Stimulated activated CD8-positive, alpha-beta memory T cell treated with anti-CD3 and anti-CD28 coated beads, Interleukin-15, amount 100 ng/mL, for 1 hour (primary cell): ENCODE data around the gene THYN1.
"Not testable (repeated sequence)": the region's sequence is repeated elsewhere in the genome, so short reads cannot be mapped to it uniquely, and the experiment has no call there.

Experiments used
- DNase-seq: peaks from one replicate; pipeline ENCODE4 v3.0.0-alpha.2; 2020; ENCODE audit warnings: low read depth

The THYN1 gene

DNA sequence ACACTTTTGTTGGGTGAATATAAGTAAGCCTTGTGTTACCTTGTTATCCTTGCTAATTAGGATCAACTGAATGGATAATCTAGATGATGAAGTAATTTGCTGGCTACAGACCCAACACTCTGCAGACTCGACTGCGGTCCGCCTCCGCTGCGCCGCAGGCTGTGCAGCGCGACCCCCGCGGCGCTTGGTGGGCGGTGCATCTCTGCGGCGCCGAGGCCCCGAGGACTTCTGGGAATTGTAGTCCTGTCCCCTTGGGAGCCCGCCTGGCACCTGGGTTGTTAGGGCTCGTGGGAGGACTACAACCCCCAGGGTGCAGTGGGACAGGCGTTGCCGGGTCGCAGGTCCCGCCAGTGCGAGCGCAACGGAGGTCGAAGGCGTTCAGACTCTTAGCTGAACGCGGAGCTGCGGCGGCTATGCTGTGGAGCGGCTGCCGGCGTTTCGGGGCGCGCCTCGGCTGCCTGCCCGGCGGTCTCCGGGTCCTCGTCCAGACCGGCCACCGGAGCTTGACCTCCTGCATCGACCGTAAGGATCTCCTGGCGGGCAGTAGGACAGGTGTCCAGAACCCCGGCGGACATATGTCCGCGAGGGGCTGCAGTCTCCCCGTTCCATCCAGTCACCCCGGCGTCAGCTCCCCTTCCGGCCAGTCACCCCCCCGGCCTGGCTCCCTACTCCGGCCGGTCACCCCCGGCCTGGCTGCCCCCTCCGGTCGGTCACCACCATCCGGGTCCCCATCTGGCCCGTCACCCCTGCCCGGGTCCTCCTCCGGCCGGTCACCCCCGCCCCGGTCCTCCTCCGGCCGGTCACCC, at the start of gene THYN1, which contains the start of gene ACAD8:
THYN1 (minus strand) TSS at position 165 of the 806 bp plus-strand sequence. CDS start 470 bp downstream, outside the sequence.
ACAD8 (plus strand) TSS at position 381 of the 806 bp plus-strand sequence; CDS start at position 414, 33 bp downstream.
- DNase-seq: peak; percentile 94

DNA sequence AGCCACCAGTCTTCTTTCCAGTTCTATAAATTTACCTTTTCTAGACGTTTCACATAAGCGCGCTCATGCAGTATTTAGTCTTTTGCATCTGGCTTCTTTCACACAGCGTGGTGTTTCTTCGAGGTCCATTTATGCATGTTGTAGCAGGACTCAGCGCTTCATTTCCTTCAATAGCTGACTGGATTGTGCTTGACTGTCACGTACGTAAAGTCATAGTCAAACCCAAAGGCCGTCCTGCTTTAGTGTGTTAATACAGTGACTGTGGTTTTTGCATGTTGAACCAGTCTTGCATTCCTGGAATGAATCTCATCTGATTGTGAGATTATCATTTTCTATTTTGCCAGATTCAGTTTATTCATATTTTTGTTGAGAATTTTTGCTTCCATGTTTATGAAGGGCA, 41.5 kb upstream of the THYN1 start:
- DNase-seq: no peak

DNA sequence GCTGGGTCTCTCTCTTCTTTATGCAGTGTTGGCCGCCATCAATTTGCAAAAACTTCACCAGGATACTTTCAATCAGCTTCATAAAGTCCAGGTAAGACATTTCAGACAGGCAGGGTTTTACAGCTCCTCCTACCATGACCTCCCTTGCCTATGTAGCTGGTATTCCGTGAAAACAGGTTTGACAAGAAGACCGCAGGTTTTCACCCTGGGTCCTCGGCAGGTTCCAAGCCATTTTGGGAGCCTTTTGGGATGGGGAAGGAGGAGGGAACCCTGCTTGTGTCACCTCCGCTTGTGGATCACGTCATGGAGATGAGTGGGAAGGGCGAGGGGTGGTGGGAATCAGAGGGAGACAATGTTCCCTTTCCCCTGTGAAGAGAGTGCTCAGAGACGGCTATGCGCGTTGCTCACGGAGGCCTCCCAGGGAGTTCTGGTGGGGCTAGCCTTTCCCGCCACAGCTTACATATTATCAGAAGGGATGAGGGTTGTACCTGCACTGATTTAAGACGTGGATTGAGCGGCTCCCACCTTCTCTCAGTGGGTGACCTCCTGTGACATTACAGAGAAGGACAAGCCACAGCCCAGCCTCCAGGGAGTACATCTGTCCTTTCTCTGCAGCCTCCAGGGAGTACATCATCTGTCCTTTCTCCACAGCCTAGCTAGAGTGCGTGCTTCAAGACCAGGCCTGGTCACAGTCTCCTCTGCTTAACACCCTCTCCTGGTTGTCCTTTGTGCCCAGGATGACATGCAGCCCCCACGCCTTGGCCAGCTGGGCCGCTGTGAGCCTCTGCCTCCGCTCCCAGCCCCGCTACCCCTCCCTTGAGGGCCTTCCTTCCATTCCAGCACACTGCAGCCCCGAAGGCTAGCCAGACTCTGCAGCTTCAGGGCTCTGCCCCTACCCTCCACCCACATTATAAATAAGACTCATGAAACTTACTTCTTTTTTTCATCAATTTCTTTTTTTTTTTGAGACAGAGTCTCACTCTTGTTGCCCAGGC, 40.3 kb upstream of the THYN1 start:
- no peak for DNase-seq

DNA sequence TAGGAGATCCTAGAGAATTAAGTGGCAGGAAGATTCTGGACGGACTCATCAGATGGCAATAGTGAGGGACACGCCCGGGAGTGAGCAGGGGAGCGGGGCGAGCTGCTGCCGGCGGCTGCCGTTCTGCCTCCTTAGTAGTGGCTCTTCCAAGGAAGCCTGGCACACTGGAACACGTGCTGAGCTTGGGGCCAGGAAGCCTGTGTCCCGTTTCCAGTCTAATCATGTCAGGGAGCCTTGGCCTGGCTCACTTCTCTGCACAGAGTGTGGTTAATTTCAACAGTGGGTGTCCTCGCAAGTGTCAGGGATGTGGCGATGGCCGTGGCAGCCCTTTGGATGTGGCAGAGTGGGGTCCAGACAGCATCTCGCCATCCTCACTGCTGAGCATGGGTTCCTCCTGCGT, 39.5 kb upstream of the THYN1 start:
- DNase-seq: no peak

DNA sequence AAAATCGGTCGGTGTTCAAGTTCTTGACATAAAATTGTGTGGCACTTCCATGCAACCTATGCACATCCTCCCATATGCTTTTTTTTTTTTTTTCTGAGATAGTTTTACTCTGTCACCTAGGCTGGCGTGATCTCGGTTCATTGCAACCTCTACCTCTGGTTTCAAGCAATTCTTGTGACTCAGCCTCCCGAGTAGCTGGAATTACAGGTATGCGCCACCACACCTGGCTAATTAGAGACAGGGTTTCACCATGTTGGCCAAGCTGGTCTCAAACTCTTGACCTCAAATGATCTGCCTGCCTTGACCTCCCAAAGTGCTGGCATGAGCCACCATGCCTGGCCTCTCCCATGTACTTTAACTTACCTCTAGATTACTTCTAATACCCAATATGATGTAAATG, 38.0 kb upstream of the THYN1 start:
- no peak for DNase-seq

DNA sequence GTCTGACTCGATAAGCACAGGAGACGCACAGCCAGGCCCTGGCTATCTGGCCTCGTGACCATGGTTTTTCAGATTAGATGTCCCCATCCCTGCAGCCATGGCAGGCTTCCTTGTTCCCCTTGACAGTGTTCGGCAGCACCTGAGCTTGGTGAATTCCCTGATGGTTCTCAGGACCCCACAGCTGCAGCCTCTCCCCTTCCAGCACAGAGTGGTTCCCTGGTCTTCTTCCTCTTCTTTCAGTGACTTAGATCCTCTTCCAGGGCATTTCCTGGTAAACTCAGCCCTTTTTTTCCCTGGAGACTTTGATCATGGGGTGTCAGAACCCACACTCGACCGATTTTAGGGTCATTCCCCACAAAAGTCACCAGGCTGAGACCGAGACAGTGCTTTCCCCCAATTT, 37.5 kb upstream of the THYN1 start:
- no peak for DNase-seq

DNA sequence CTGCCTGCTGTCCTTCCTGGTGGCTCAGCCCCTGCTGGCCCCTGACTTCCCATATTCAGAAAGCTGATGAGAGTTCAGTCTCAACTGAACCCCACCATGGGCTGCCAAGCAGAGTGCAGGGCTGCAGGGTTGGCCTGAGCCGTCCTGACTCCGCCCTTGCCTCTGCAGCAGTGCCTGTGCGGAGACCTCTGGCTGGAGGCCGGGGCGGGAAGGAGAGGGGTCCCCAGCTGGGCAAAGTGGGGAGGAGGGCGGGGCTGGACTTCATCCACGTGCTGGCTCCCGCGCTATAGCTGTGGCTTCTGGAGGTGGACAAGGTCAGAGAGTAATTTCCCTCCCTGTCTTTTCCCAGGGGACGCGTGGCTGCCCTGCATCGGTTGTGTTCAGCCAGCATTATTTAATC, 36.6 kb upstream of the THYN1 start:
- no peak for DNase-seq

DNA sequence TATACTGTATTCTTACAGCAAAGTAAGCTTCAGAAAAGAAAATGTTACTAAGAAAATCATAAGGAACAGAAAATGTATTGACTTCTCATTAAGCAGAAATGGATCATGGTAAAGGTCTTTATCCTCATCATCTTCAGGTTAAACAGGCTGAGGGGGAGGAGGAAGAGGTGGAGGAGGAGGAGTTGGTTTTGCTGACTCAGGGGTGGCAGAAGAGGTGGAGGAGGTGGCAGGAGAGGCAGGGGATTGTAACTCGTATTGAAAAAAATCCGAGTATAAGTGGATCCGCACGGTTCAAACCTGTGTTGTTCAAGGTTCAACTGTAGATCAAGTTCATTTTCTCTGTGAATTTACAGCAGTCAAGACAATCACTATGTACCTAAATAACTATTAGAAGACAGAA, 36.0 kb upstream of the THYN1 start:
- DNase-seq: no peak

DNA sequence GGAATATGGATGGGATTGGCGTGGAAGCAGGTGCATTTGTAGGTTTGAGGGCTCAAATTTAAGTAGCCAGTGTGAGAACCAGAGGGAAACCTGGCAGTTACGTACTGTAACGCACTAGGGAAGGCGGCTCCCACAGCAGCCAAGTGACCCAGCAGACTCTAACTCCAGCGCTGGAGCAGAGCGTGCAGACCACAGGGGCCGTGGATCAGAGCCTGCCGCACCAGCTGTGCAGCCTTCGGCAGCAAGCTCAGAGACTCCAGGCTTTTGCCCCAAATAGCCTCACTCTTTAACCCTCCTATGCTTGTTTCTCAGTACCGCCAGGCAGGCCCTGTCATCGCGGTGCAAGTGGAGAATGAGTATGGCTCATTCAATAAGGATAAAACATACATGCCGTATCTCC, 35.3 kb upstream of the THYN1 start:
- no peak for DNase-seq

DNA sequence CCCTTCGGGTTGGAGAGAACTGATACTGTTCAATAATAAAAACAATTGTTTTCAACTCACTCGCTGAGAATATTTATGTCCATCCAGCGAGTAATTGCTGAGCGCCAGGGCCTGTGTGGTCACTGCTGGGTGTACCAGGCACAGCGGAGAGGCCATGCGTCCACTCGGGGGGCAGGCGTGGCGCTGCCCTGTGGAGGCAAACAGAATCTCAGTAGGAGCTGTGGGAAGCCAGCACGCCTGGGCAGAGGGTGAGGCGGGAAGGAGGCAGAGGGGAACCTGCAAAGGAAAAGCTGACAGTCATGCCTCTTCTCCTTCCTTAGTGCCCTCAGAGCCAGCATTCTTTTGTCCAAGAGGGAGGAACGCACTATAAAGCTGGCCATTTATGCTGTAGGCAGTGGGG, 34.4 kb upstream of the THYN1 start:
- DNase-seq: no peak

DNA sequence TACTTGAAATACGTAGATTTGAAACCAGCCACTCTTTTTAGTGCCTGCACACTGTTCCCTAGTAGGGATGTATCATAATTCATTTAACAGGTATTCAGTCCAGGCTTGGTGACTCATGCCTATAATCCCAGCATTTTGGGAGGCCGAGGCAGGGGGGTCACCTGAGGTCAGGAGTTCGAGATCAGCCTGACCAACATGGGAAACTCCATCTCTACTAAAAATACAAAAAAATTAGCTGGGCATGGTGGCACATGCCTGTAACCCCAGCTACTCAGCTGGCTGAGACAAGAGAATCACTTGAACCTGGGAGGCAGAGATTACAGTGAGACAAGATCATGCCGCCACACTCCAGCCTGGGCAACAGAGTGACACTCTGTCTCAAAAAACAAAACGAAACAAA, 31.2 kb upstream of the THYN1 start:
- DNase-seq: not testable (repeated sequence)

DNA sequence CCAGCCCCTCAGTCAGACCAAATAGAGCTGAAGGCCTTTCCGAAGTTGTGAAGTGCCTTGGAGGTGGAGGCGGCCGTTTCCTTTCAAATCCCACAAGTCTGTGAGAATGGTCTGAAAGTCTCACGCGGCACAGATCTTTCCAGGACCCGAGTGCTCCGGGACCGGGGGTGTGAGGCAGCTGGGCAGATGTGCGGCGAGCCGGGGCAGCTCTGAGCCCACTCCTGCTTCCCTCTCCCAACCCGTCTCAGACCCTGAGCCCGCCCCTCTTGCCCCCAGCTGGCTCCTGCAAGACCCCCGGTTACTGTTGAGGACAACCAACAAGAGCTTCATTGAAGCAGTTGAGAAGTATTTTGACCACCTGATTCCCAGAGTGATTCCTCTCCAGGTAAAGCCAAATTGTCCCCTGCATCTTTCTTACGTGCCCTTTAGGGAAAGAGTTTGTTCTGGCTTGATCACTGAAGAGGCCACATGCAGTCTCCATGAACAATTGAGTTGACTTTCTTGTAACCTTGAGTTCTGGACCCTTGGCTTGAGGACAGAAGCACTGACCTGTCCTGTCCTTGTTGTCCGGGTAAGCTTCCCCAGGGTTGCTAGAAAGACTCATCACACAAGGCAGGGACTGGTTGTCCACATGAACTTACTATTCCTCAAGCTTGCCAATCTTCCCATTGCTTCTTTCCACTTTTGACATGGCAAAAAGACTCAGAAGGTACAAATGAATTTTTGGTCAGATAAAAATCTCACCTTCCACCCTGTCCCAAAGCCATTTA, 30.5 kb upstream of the THYN1 start:
- no peak for DNase-seq

DNA sequence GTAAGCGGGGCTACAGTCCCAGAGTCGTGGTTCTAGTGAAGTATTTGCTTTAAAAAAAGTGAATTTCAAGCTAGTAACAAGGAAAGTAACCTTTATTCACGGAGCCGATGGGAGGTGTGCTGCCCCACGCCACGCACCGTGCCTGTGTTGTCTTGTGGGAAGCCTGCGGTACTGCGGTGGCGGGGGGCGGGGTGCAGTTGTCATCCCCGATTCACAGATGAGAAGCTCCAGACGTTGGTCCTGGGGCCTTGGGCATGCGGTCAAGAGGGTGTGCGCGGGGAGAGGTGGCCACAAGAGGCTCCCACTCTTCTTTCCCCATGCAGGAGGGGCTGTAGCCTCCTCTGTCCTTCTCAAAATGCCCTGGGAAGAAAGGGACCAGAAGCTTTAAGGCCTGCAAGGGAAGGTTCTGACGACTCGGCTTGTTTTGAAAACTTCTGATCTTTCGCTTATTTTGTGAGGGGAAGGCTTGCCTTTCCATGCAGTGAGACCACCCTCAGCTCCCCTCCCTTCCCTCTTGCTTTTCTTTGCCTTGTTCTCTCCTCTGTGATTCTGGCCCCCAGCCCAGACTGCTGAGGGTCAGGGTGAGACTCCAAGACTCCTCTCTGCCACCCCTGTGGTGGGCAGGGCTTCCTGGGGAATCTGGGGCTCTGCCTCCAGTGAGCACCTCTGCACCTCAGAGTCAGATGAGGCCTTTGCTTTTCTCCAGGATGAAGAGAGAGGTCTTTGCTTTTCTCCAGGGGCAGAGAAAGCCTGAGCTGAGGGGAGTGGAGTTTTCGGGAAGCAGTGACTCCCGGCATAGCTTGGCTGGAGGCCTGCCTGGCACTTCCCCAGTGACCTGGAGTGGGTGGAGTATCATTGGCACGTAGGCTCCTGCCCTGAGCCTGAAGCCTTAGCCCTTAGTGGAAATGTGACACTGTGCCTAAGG, 29.2 kb upstream of the THYN1 start:
- no peak for DNase-seq

DNA sequence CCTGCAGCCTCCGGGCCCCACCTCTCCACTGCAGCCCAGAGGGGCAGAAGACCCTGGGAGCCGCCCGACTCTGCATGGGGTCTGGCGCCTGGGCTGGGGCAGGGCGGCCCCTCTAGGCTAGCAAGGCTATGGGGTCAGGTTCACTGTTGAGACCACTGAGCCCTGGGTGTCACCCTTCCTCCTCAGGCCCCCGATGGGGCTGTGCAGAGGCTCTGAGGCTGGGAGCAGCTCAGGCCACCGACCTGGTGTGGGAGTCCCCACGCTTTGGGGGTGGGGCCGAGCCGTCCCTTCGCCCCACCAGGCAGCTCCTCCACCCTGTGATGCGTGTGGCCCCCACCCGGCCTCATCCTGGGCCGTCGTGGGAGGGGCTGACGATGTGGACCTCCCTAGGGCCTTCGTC, 28.5 kb upstream of the THYN1 start:
- DNase-seq: not testable (repeated sequence)

DNA sequence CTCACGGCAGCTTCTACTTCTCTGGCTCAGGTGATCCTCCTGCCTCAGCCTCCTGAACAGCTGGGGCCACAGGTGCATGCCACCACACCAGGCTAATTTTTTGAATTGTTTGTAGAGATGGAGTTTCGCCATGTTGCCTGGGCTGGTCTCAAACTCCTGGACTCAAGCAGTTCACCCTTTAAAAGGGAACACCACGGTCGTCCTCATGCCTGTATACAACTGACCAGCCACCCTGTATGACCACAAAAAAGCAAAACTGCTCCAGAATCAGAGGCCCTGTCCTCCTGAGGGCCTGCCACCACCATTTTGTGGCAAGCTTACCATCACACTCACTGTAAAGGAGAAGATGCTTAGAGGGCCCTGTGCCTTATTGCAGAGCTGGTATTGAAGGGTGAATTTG, 25.2 kb upstream of the THYN1 start:
- no peak for DNase-seq

DNA sequence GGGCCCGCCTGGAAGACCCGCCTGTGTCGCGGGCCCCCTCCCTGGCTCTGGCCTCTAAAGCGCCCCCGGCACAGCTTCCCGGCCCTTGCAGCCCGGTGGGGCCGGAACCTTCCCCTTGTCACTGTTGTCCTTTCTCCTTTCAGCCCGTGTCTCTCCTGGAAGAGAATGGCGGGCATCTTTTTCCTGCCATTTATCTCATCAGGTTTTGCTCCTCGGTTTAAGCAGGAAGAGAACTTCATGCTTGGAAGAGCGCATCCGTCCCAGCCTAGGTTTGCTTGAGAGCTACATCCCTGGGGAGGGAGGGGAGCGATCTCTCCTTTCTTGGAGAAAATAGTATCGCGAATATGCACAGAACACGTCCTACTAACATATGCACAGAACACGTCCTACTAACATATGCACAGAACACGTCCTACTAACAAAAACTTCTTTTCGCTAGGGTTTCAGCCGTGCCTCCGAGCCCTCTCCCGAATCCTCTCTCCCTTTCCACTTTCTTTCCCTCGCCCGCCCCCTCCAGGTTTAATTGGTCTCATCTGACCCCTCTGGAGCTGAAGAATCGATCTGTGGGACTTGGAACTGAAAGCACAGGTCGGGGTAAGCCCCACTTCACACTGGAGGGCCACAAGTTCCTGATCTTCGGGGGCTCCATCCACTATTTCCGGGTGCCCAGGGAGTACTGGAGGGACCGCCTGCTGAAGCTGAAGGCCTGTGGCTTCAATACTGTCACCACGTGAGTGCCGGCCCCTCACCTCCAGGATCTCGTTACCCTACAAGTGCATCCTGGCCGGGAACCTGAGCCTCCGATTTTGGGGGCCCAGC, 24.2 kb upstream of the THYN1 start:
- DNase-seq: no peak

DNA sequence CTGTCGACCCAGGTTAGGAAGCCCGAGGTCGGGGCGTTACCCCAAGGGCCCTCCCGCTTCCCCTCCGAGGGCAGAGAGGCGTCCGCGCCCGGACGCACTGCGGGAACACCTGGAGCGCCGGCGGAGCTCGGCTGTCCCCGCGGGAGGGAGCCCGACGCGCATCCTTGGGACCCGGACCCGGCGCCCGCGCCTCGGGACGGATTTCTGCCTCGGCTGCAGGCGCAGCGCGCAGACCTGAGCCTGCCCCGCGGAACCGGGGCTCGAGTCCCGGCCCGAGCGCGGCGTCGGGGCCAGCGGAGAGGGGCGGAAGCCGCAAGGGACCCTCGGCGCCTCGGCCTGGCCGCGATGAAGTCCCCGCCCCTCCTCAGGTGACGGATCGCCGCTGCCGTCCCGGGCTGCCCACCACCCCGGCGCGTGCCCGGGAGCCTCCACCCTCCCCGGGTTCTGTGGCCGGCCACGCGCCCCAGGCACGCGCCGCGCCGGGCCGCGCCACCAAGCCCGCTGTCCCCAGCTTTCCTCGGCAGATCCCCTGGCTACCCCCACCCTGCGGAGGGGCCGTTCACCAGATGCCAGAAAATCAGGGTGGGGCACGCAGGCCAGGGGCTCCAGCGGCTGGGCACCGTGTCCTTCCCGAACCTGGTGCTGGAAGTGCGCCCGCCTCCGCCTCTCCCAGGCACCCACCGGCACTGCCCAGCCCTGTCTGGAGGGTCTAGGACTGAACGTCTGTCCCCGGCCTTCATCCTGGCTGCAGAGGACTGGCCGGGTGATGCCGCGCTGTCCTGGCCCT, 23.4 kb upstream of the THYN1 start:
- DNase-seq: no peak

DNA sequence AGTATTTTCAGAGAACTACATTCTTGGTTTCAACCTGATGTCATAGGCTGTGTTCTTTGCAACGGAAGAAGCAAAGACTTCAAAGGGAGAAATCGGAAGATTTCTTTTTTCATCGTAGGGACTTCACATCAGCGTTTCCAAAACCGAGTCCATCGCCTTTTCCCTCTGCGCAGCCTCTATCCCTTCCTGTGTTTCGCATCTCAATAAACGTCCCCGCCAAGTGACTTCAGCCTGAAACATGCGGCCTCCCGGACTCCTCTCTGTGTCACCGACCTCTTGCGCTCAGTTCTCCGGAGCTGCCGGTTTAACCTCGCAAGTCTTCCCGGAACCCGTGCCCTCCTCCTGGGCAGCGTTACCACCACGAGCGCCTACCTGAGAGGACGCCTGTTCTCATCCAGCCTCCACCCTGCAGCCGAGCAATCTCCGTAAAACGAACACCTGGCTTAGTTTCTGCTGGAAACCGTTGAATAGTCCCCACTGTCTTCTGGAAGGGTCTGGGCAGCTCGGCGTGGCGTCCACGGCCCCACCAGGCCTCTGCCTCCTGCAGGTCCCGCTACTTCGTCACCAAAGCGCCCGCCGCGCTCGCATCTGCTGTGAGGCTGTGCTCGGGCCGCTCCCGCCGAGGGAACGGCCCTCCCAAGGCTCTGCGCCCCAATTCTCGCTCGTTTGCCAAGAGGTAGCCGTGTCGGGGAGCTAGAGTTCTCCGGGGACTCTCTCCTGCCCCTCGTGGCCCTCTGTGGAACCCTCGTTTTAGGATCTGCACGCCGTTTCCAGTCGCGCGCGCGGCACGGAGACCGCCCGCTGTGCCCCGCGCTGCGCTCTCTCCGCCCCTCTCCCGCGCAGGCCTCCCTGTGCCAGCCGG, 22.6 kb upstream of the THYN1 start, which contains the start of gene GLB1L3:
GLB1L3 (plus strand) TSS at position 846 of the 862 bp plus-strand sequence. CDS start 362 bp downstream, outside the sequence.
- peak; percentile 60 for DNase-seq
